ENCODE measurements around the gene SAP30BP.
A peak's percentile ranks its signal among the peaks of the same experiment; 100 is the strongest.

SAP30BP gene

DNA sequence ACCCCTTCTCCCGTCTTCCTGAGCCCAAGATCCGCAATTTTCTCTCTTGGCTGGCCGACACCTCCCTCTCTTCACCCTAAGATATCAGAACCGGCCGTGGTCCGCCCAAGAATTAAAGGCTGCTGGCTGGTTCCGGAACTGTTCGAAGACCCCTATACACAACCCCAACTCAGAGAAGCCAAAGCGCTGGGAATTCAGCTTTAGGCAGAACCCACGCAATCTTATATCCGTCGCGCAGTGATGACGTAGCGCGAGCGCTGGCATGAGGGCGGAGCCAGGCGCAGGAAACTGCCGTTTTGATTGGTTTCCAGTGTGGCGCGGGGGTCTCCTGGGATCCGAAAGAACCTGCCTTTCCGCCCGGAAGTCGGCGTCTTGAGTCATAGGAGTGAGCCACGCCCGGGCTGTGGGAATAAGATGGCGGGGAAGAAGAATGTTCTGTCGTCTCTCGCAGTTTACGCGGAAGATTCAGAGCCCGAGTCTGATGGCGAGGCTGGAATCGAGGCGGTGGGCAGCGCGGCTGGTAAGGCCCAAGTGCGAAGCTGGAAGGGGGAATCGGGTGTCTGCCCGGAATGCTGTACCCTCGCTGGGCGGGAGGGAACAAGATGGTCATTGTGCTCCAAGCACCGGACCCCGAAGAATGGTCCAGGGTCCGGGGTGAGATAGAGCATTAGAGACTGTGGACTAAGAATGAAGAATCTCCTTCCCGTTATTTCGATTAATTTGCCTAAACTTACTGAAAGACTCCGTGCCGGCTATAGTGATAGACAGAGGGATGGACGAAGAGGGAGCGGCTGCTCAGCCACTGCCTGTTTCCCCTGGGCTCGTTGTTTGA is at the start of gene SAP30BP, which contains the start of gene RECQL5:
SAP30BP (plus strand) TSS at position 380 of the 832 bp plus-strand sequence; CDS start at position 415, 35 bp downstream.
RECQL5 (minus strand) TSS at position 196 of the 832 bp plus-strand sequence. CDS start 597 bp downstream, outside the sequence.
- no peak within 1 kb of the TSS for H3K27ac Mint-ChIP-seq
- H3K4me1 Mint-ChIP-seq = peaks cover 16% of the 10 kb centered on the region
- H3K9me3 Mint-ChIP-seq = no peaks in the 10 kb centered on the region
- no peak within 1 kb of the TSS for H3K4me3 Mint-ChIP-seq
- DNase-seq (ENCODE audit: low spot score in 2 of 2) = peak; percentile 91 to 100
- peak; percentile 100 for ATAC-seq
- H3K36me3 Mint-ChIP-seq = peaks cover 61% of the 10 kb centered on the region

DNA sequence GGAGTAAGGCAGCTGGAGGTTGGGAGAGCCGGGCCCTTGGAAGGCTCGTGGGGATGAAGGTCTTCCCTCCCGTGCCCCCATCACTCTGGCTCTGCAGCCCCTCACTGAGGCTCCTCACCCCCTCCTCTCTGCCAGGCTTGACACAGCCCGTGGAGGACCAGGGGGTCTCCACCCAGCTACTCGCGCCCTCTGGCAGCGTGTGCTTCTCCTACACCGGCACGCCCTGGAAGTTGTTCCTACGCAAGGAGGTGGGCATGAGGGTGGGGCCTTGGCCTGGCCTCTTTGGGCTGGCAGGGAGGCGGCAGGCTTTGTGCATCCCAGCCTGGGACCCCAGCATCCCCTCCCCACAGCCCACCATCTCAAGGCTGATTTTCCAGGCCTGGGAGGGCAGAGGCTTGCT is 49.5 kb upstream of the SAP30BP start:
- DNase-seq (ENCODE audit: low spot score in 2 of 2) = no peak
- no peak overlapping the region for H3K27ac Mint-ChIP-seq
- H3K4me3 Mint-ChIP-seq = no peak overlapping the region
- no peaks in the 10 kb centered on the region for H3K36me3 Mint-ChIP-seq
- no peaks in the 10 kb centered on the region for H3K4me1 Mint-ChIP-seq
- no peak for ATAC-seq
- no peaks in the 10 kb centered on the region for H3K9me3 Mint-ChIP-seq

- no peak for ATAC-seq
- no peaks in the 10 kb centered on the region for H3K9me3 Mint-ChIP-seq
- no peaks in the 10 kb centered on the region for H3K4me1 Mint-ChIP-seq
- H3K4me3 Mint-ChIP-seq = no peak overlapping the region
- H3K36me3 Mint-ChIP-seq = no peaks in the 10 kb centered on the region
- DNase-seq (ENCODE audit: low spot score in 2 of 2) = no peak
- no peak overlapping the region for H3K27ac Mint-ChIP-seq
Observed at GRCh38 chr17:75619506-75620431, 47.4 kb upstream of the SAP30BP start.

DNA sequence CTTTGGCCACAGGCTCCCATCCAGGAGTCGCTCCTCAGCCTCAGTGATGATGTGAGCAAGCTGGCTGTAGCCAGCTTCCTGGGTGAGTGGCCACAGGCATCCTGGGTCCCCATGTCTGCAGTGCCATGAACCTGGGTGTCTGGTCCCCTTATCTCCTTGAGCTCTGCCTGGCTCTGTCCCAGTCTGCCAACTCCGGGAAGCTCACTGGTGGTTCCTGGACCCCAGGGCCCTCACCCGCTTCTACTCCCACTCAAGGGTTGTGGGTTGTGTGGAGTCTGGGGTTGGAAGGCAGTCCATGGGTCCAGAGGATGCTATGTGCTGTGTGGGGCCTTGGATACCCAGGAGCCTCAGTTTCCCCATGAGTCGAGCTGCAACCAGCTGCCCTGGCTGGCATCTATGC is 45.6 kb upstream of the SAP30BP start:
- DNase-seq (ENCODE audit: low spot score in 2 of 2) (no peak), ATAC-seq (no peak)
- no peaks in the 10 kb centered on the region for H3K9me3 Mint-ChIP-seq
- H3K4me3 Mint-ChIP-seq = no peak overlapping the region
- no peak overlapping the region for H3K27ac Mint-ChIP-seq
- H3K4me1 Mint-ChIP-seq = no peaks in the 10 kb centered on the region
- no peaks in the 10 kb centered on the region for H3K36me3 Mint-ChIP-seq

GRCh38 chr17:75622076-75622475 is 45.1 kb upstream of the SAP30BP start:
- DNase-seq (ENCODE audit: low spot score in 2 of 2) (no peak), ATAC-seq (no peak)
- no peaks in the 10 kb centered on the region for H3K9me3 Mint-ChIP-seq
- H3K27ac Mint-ChIP-seq = peak overlapping the region; percentile 1
- H3K4me1 Mint-ChIP-seq = no peaks in the 10 kb centered on the region
- H3K36me3 Mint-ChIP-seq = peaks cover under 1% of the 10 kb centered on the region
- no peak overlapping the region for H3K4me3 Mint-ChIP-seq

DNA sequence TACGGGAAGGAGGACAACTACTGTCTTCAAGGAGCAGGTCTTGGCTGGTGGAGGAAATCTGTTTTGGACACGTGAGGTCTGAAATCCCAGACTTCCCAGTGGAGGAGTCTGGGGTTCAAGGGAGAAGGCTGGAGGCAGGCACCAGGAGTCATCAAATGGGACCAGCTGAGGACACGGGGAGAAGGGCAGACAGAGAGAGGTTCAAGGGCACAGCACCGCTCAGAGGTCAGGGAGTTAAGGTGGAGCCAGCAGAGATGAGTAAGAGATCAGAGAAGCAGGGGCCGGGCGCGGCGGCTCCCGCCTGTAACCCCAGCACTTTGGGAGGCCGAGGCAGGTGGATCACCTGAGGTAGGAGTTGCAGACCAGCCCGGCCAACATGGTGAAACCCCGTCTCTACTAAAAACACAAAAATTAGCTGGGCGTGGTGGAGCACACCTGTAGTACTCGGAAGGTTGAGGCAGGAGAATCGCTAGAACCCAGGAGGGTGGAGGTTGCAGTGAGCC is 44.3 kb upstream of the SAP30BP start:
- no peaks in the 10 kb centered on the region for H3K4me1 Mint-ChIP-seq
- peak overlapping the region; percentile 11 for H3K27ac Mint-ChIP-seq
- DNase-seq (ENCODE audit: low spot score in 2 of 2) (no peak), ATAC-seq (no peak)
- peaks cover 8% of the 10 kb centered on the region for H3K36me3 Mint-ChIP-seq
- H3K4me3 Mint-ChIP-seq = no peak overlapping the region
- H3K9me3 Mint-ChIP-seq = no peaks in the 10 kb centered on the region

GRCh38 chr17:75623386-75623785 is 43.8 kb upstream of the SAP30BP start:
- no peaks in the 10 kb centered on the region for H3K9me3 Mint-ChIP-seq
- no peak overlapping the region for H3K4me3 Mint-ChIP-seq
- H3K27ac Mint-ChIP-seq = no peak overlapping the region
- H3K4me1 Mint-ChIP-seq = no peaks in the 10 kb centered on the region
- ATAC-seq (no peak), DNase-seq (ENCODE audit: low spot score in 2 of 2) (no peak)
- peaks cover 9% of the 10 kb centered on the region for H3K36me3 Mint-ChIP-seq

DNA sequence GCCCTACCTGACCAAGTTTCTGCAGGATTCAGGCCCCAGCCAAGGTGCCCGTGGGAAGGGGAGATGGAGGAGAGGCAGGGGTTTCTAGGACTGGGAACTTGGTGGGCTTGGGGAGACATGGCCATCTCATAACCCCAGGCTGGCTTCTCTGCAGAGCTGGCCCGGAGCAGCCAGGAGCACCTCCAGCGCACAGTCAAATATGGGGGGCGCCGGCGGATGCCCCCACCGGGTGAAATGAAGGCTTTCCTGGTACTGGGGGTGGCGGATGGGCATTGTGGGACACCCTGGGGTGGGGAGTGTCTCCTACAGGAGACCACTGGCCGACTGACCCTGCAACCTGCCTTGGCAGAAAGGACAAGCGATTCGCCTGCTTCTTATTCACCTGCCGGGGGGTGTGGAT is 43.1 kb upstream of the SAP30BP start:
- DNase-seq (ENCODE audit: low spot score in 2 of 2) (no peak), ATAC-seq (no peak)
- Mint-ChIP-seq H3K9me3 (no peaks in the 10 kb centered on the region), H3K27ac (no peak overlapping the region), H3K36me3 (peaks cover 9% of the 10 kb centered on the region), H3K4me1 (no peaks in the 10 kb centered on the region), H3K4me3 (no peak overlapping the region)

- no peak overlapping the region for H3K27ac Mint-ChIP-seq
- ATAC-seq = no peak
Observed at GRCh38 chr17:75624714-75625345, 42.3 kb upstream of the SAP30BP start.

GRCh38 chr17:75625813-75626486 is 41.2 kb upstream of the SAP30BP start:
- H3K9me3 Mint-ChIP-seq = no peaks in the 10 kb centered on the region
- peaks cover 17% of the 10 kb centered on the region for H3K36me3 Mint-ChIP-seq
- DNase-seq (ENCODE audit: low spot score in 2 of 2) (no peak), ATAC-seq (peak; percentile 49)
- peak overlapping the region; percentile 43 for H3K27ac Mint-ChIP-seq
- no peaks in the 10 kb centered on the region for H3K4me1 Mint-ChIP-seq
- no peak overlapping the region for H3K4me3 Mint-ChIP-seq

More at GRCh38 chr17:75624714-75625345, 42.3 kb upstream of the SAP30BP start:
- no peak overlapping the region for H3K4me3 Mint-ChIP-seq
- peaks cover 9% of the 10 kb centered on the region for H3K36me3 Mint-ChIP-seq
- no peaks in the 10 kb centered on the region for H3K9me3 Mint-ChIP-seq
- H3K4me1 Mint-ChIP-seq = no peaks in the 10 kb centered on the region
- DNase-seq (ENCODE audit: low spot score in 2 of 2) = no peak

DNA sequence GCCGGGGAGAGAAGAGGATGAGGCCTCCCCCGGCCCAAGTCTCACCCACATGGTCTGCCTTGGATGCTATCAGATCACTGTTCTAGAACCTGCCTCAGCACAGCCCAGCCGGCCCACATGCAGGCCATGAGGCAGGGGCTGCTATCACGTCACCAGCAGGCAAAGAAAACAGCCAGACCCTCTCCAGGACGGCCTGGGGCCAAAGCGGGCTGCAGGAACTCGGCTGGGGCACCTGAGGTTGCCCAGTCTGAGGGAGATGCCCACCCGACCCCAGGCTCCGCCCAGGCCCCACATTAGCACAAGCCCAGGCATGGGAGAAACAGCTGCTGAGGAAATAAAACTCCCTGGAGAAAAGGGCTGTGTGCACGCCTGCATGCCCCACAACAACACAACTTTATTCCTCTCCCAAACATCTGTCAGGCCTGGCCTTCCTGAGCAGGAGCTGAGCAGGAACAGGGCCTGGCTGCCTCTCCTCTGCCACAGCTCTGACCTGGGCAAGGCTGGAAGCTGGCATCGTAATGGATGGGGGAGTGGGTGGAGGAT is 40.6 kb upstream of the SAP30BP start:
- Mint-ChIP-seq H3K4me1 (no peaks in the 10 kb centered on the region), H3K36me3 (peaks cover 19% of the 10 kb centered on the region), H3K9me3 (no peaks in the 10 kb centered on the region), H3K27ac (no peak overlapping the region), H3K4me3 (no peak overlapping the region)
- ATAC-seq (no peak), DNase-seq (ENCODE audit: low spot score in 2 of 2) (no peak)

DNA sequence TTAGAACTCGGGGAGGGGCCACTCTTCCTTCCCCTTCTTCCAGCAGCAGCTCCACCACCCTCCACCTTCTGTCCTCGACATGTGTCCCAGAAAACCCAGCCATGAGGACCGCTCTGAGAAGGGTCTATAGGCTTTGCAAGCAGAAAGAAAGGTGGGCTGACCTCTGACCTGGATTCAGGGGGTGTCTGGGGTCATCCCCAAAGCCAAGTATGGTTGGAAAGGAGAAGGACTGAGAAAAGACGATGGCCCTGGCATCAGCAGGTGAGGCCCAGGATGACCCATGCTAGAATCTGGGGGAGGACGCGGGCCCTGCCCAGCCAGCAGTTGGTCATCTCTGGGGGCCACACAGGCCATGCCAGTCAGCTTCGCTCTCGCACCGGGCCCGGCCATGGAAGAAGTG is 40.0 kb upstream of the SAP30BP start:
- Mint-ChIP-seq H3K36me3 (peaks cover 19% of the 10 kb centered on the region), H3K4me3 (no peak overlapping the region), H3K4me1 (no peaks in the 10 kb centered on the region), H3K27ac (no peak overlapping the region), H3K9me3 (no peaks in the 10 kb centered on the region)
- ATAC-seq (no peak), DNase-seq (ENCODE audit: low spot score in 2 of 2) (no peak)

DNA sequence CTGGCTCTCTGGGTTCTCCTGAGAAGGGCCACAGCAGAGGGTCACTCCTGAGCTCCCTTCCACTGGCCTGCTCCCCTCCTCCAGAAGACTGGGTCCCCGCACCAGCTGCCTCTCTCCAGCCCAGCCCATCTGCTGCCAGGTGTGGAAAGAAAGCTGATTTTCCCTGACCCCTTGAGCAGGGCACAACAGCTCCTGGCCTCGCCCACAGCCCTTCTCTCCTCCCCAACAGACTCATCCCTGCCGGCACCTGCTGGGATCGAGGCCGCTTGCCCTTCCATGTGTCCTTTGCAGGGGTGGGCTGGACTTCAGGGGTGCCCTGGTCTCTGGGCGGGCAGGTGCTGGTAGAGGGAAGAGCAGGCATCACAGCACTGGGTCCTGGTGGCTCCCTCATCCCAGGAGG is 38.7 kb upstream of the SAP30BP start:
- H3K9me3 Mint-ChIP-seq = no peaks in the 10 kb centered on the region
- no peak overlapping the region for H3K4me3 Mint-ChIP-seq
- peak overlapping the region; percentile 61 for H3K27ac Mint-ChIP-seq
- no peak for ATAC-seq
- peaks cover under 1% of the 10 kb centered on the region for H3K4me1 Mint-ChIP-seq
- peaks cover 19% of the 10 kb centered on the region for H3K36me3 Mint-ChIP-seq
- no peak for DNase-seq (ENCODE audit: low spot score in 2 of 2)

- peaks cover 8% of the 10 kb centered on the region for H3K4me1 Mint-ChIP-seq
- peaks cover 19% of the 10 kb centered on the region for H3K36me3 Mint-ChIP-seq
- no peak for ATAC-seq
- no peak for DNase-seq (ENCODE audit: low spot score in 2 of 2)
- peak overlapping the region; percentile 61 for H3K27ac Mint-ChIP-seq
- H3K4me3 Mint-ChIP-seq = no peak overlapping the region
- no peaks in the 10 kb centered on the region for H3K9me3 Mint-ChIP-seq
Observed at GRCh38 chr17:75629157-75629556, 38.0 kb upstream of the SAP30BP start.
